Measurements from ENCODE around the gene CDKN2A.

The CDKN2A gene

DNA sequence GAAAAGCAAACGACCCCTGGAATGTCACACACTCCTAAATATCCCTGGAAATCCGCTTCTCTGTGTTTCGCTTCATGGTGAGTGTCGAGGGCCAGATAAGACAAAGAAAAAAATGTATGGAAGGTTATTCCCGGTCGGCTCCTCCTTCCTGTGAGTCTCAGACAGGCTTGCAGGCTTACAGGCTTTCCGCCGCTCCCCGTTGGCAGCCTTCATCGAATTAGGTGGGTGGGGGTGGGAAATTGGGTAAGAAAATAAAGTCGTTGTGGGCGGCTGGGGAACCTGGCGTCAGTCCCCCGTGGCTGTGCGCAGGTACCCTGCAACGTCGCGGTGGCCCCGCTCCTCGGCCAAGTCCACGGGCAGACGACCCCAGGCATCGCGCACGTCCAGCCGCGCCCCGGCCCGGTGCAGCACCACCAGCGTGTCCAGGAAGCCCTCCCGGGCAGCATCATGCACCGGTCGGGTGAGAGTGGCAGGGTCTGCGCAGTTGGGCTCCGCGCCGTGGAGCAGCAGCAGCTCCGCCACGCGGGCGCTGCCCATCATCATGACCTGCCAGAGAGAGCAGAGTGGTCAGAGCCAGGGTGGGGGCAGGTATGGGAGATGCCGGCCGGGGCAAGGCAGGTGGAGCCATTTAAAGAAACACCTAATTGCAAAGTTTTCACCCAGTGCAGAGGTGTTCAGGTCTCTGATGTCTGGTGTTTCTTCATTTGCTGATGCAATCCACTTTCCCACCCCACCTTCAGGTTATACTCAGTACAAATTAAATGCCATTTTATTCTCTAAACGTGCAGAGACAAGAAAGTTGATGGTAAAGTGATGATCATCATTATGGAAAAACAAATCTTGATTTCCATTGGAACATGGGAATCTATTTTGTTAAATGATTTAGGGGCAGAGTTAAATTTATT is 11.8 kb upstream of the CDKN2A start:
- DNase-seq (ENCODE audit: low spot score): no peak

- no peak for DNase-seq (ENCODE audit: low spot score)
Measured at GRCh38 chr9:22005021-22005701, 11.0 kb upstream of the CDKN2A start.

DNA sequence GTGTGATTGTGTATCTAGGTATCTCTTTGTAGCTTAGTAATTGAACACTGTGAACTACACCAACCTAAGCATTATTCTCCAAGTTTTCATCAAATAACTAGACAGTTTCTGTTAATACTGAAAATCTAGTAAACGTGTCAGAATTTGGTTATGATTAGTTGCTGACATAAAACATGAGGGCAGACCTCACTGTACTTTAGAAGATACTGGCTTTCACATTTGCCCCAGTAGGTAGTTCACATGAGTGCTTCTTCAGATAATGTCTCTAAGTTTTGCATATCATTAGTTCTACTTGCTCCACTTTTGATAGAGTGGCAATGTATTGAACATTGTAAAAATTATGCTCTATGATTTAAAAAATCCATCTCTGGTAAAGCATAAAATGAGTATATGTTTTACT is 7.8 kb upstream of the CDKN2A start:
- no peak for DNase-seq (ENCODE audit: low spot score)

GRCh38 chr9:21998026-21998425 is 3.8 kb upstream of the CDKN2A start:
- no peak for DNase-seq (ENCODE audit: low spot score)

DNA sequence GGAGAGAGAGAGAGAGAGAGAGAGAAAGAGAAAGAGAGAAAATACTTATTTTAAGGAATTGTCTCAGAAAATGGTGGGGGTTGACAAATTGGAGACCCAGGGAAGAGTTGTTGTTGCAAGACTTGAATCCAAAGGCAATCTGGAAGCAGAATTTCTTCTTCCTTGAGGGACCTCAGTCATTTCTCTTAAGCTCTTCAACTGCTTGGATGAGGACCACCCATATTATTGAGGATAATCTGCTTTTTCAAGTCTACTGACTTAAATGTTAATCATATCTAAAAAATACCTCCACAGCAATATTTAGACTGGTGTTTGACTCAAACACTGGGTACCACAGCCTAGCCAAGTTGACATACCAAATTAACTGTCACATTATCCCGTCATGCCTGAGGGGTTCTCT is 3.3 kb upstream of the CDKN2A start:
- DNase-seq (ENCODE audit: low spot score): no peak

- no peak for DNase-seq (ENCODE audit: low spot score)
Measured at GRCh38 chr9:21996858-21997257, 2.7 kb upstream of the CDKN2A start.

DNA sequence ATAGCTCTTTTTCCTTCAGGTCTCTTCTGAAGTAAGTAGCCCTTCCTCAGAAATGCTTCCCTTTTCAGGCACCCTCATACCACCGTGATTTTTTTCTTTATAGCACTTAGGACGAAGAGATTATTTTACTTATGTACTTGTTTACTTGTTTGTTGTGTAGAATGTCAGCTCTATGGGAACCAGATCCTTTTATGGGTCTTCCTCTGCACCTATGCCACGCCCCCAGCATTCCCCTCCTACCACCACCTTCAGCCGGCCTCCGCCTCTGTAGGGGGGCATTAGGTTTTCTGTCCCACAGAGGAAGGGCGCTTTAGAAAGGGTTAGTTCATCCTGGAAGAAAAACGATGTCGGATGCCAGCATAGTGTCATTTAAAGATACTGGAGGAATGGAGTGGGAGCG is 2.2 kb upstream of the CDKN2A start:
- DNase-seq (ENCODE audit: low spot score): no peak

GRCh38 chr9:21995666-21996398 is 1.6 kb upstream of the CDKN2A start:
- DNase-seq (ENCODE audit: low spot score): peak; percentile 29

- peak; percentile 86 for DNase-seq (ENCODE audit: low spot score)
Measured at GRCh38 chr9:21995006-21995665, 944 bp upstream of the CDKN2A start.

- peak; percentile 61 for DNase-seq (ENCODE audit: low spot score)
Measured at GRCh38 chr9:21994556-21995005, 389 bp upstream of the CDKN2A start, which contains the start of gene CDKN2B-AS1. CDKN2B-AS1 (plus strand) TSS chr9:21994791.

DNA sequence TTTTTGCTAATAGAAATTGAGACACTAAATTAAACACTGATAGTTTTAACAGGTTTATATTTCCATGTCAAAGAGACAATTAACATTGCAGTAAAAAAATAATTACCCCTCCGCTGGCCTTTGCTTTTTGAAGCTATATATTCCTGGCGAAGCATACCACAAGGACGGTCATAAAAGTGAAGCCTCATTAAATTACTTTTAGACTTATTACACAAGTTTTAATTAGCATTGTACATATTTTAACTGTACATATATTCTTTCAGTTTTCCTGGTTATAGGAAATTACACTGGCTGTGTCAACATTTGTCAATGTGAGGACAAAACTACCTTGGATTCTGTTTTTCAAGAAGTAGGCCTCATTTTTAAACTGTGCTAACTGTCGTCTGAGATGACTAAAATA is 1.2 kb downstream of the CDKN2A start:
- DNase-seq (ENCODE audit: low spot score): no peak

GRCh38 chr9:21991072-21991959 is 2.9 kb downstream of the CDKN2A start:
- DNase-seq (ENCODE audit: low spot score): no peak

- no peak for DNase-seq (ENCODE audit: low spot score)
Measured at GRCh38 chr9:21989440-21990189, 4.6 kb downstream of the CDKN2A start.

- DNase-seq (ENCODE audit: low spot score): no peak
Measured at GRCh38 chr9:21988056-21988990, 5.9 kb downstream of the CDKN2A start.

GRCh38 chr9:21985964-21986667 is 8.1 kb downstream of the CDKN2A start:
- DNase-seq (ENCODE audit: low spot score): no peak

DNA sequence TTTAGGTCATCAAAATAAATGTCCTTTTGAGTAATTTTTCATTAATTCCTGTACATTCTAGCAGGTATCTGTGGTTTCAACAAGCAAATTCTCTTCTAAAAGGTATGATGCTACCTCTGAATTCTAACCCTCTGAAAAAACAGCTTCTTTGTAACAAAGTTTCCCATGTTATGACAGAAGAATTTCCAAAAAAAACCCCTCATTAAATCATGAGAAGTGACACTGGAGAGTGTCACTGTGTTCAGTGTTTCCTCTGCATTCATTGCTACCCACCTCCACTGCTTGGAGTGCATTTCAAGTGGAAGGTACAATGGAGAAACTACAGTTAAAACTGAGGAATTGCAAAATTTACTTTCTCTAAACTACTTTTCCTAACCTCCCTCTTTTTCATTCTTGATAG is 10.1 kb downstream of the CDKN2A start:
- no peak for DNase-seq (ENCODE audit: low spot score)

DNA sequence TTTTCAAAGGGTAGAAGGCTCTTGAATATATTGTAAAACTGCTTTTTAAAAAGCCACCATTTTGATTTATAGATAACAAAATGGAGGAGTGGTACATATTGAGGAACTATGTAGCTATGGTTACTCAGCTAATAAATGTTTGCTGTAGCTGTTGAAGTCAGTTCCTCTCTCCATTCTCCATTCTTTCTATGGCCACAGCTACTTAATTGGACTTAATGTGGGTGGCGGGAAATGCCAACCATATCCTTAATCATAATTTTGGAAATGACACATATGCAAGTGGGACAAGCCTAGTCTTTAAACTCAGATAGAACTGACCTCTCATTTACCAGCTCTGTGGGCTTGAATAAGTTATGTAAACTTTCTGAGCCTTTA is 10.6 kb downstream of the CDKN2A start:
- no peak for DNase-seq (ENCODE audit: low spot score)

- DNase-seq (ENCODE audit: low spot score): no peak
Measured at GRCh38 chr9:21982861-21983560, 11.2 kb downstream of the CDKN2A start.
